PFSK-1 (cell line): ENCODE measurements around the gene PABPN1.

Source experiments
- POLR2AphosphoS5 ChIP-seq: IDR thresholded peaks from 2 replicates; pipeline ENCODE4 v1.6.1; 2012; ENCODE audit warnings: low read depth, mild to moderate bottlenecking, control low read depth, low read length, moderate library complexity
- REST ChIP-seq, 2 experiments: IDR thresholded peaks; 2 replicates each; pipeline versions ENCODE4 v1.6.1 to v1.8.0; 2011 to 2012; ENCODE audit warnings: low read depth in 2 of 2, low read length in 2 of 2, control low read depth in 1 of 2, inconsistent platforms in 1 of 2, mild to moderate bottlenecking in 1 of 2, moderate library complexity in 1 of 2; ENCODE audit not compliant: insufficient read depth in 1 of 2
- TAF1 ChIP-seq: IDR thresholded peaks from 2 replicates; pipeline ENCODE4 v1.6.1; 2012; ENCODE audit warnings: low read length, control low read depth, borderline replicate concordance; ENCODE audit not compliant: insufficient read depth

GRCh38 chr14:23352506-23353432 lies 31.5 kb downstream of the PABPN1 start, which contains the start of gene SLC22A17:
- TF ChIP-seq TAF1 (peak; percentile 49; the same call in 1 of the 2 replicates), POLR2AphosphoS5 (peak; percentile 73), REST (IDR thresholded peaks at IDR 0.05; ENCODE audit: insufficient read depth in 1 of 2, low read depth in 2 of 2, low read length in 2 of 2) (no peak)
